ENCODE results near the gene HYPK. TPM values are rescaled to one million over a fixed set of nuclear protein-coding genes. Genes with fewer than 3 reads are reported as not detected.

The HYPK gene
- total RNA-seq, 1 donor from 2014 or later = 23.6 TPM

GRCh38 chr15:43777267-43777914, 23.0 kb upstream of the HYPK start:
- Mint-ChIP-seq H3K4me3 (ENCODE audit: low read depth) (peak overlapping the region; percentile 83), H3K4me1 (ENCODE audit: low read depth) (peaks cover 7% of the 10 kb centered on the region), H3K9me3 (no peaks in the 10 kb centered on the region), H3K27me3 (ENCODE audit: low read depth) (peaks cover 12% of the 10 kb centered on the region), H3K27ac (peak overlapping the region; percentile 83), H3K36me3 (ENCODE audit: low read depth) (peaks cover 12% of the 10 kb centered on the region)
- intact Hi-C loops (cut with micrococcal nuclease) = loop anchor here (1.0 to 2.0 kb wide), 3 partner anchors 15 to 47 kb away; partner anchors contain the start of genes MFAP1 and SERF2
- peak; percentile 79 for DNase-seq (ENCODE audit: low spot score)

DNA sequence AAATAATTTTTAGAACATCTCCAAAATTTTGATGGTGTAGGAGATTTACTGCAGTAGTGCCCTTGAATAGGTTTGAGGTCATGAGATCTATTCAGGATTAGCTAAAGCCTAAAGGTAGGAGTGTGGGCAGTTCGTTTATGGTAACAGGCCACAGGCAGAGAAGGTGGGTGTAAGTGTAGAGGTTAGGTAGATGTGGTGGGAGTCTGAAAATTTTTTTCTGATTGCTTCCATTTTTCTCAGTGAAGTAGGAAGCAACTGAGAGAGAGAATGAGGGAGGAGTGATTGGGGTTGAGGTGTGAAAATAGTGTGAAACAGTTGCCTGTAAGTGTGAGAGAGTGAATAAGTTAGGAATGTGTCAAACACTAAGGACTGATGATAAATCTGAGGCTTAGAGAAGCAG, 21.4 kb upstream of the HYPK start:
- DNase-seq (ENCODE audit: low spot score) = no peak
- intact Hi-C loops (cut with micrococcal nuclease) = no loop called here
- H3K36me3 Mint-ChIP-seq (ENCODE audit: low read depth) = no peaks in the 10 kb centered on the region
- no peak overlapping the region for H3K4me3 Mint-ChIP-seq (ENCODE audit: low read depth)
- no peaks in the 10 kb centered on the region for H3K9me3 Mint-ChIP-seq
- H3K27ac Mint-ChIP-seq = no peak overlapping the region
- H3K27me3 Mint-ChIP-seq (ENCODE audit: low read depth) = peaks cover 12% of the 10 kb centered on the region
- peaks cover 7% of the 10 kb centered on the region for H3K4me1 Mint-ChIP-seq (ENCODE audit: low read depth)

GRCh38 chr15:43789409-43789808, 11.0 kb upstream of the HYPK start:
- no peak for DNase-seq (ENCODE audit: low spot score)
- intact Hi-C loops (cut with micrococcal nuclease) = no loop called here
- Mint-ChIP-seq H3K4me3 (ENCODE audit: low read depth) (no peak overlapping the region), H3K27me3 (ENCODE audit: low read depth) (no peaks in the 10 kb centered on the region), H3K9me3 (no peaks in the 10 kb centered on the region), H3K27ac (no peak overlapping the region), H3K4me1 (ENCODE audit: low read depth) (peaks cover 16% of the 10 kb centered on the region), H3K36me3 (ENCODE audit: low read depth) (peaks cover 22% of the 10 kb centered on the region)

DNA sequence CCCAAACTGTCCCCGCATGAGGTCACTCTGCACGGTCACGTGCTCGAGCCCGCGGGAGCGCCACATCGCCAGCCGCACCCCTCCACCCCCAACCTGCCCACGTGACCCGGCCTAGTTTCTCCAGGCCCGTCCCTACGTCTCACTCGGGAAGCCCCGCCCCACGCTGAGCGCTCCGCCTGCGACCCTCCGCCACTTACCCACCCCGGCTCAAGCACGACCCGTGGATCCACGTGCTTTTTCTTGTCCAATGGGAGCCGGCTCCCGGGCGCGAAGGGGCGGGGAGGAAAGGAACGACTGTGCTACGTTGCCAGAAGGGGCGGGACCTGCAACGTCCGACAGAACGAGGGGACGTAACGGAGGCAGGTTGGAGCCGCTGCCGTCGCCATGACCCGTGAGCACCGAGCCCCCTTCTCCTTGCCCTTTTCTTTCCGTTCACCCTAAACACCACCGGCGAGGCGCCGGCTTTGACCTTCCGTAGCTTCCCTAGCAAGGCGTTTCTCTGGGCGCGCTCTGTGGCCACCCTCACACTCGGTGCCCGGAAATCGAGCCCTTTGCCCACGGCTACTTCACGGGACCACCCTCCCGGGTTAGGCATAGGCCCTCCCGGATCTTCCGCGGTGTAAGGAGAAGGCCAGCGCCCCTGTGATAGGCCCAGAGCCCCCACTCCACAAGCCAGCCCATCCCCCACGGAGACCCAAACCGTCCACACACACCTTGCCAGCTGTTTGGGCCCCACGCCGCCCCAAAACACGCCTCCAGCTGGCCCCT, 8.2 kb upstream of the HYPK start, which contains the start of gene SERF2:
Gene SERF2 (plus strand): TSS at position 328 of the 768 bp plus-strand sequence. CDS start 57 bp downstream, at position 385.
- Mint-ChIP-seq H3K9me3 (no peaks in the 10 kb centered on the region), H3K36me3 (ENCODE audit: low read depth) (peaks cover 49% of the 10 kb centered on the region), H3K27ac (peak within 1 kb of the TSS; percentile 97), H3K4me1 (ENCODE audit: low read depth) (peaks cover 25% of the 10 kb centered on the region), H3K4me3 (ENCODE audit: low read depth) (peak within 1 kb of the TSS; percentile 97), H3K27me3 (ENCODE audit: low read depth) (no peaks in the 10 kb centered on the region)
- intact Hi-C loops (cut with micrococcal nuclease) = loop anchor here (1.0 to 2.0 kb wide), 4 partner anchors 8 to 43 kb away; partner anchors contain the start of genes ELL3, HYPK, MFAP1 and SERINC4
- DNase-seq (ENCODE audit: low spot score) = peak; percentile 99

DNA sequence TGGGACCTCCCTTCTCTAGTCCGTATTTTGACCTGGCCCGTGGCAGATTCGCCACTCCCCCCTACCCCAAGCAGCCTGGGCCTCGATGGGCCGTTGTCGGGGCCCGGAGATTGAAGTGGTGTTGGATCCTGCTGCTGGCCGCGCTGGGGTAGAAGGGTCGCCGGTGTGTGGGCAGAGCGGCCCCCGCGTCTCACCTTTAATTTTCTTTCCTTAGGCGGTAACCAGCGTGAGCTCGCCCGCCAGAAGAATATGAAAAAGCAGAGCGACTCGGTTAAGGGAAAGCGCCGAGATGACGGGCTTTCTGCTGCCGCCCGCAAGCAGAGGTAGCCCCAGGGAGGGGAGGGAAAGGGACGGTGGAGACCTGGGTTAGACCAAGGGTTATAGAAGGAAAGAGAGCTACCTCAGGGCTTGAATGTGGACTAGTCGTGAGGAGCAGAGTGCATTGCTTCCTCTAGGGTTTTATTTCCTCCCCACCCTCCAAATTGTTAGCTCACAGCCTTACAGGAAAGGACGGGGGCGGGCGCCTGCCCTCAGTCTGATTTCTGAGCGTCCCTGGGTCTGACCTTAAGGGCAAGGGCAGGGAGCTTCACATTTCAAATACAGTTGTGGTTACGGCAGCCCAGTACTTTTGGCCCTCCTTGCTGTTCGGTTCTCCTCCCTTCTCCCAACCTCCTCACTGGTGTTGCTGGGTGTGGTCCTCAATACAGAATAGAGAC, 7.5 kb upstream of the HYPK start:
- Mint-ChIP-seq H3K9me3 (no peaks in the 10 kb centered on the region), H3K36me3 (ENCODE audit: low read depth) (peaks cover 53% of the 10 kb centered on the region), H3K27ac (peak overlapping the region; percentile 97), H3K4me3 (ENCODE audit: low read depth) (peak overlapping the region; percentile 97), H3K27me3 (ENCODE audit: low read depth) (no peaks in the 10 kb centered on the region), H3K4me1 (ENCODE audit: low read depth) (peaks cover 25% of the 10 kb centered on the region)
- intact Hi-C loops (cut with micrococcal nuclease) = loop anchor here (1.0 to 2.0 kb wide), 4 partner anchors 7 to 44 kb away; partner anchors contain the start of genes ELL3, HYPK, MFAP1 and SERINC4
- peak; percentile 24 for DNase-seq (ENCODE audit: low spot score)

- intact Hi-C loops (cut with micrococcal nuclease) = loop anchor here (2.0 kb wide), 2 partner anchors 17 to 45 kb away; partner anchors contain the start of gene ELL3
- Mint-ChIP-seq H3K27me3 (ENCODE audit: low read depth) (no peaks in the 10 kb centered on the region), H3K27ac (peak overlapping the region; percentile 97), H3K4me3 (ENCODE audit: low read depth) (peak overlapping the region; percentile 97), H3K36me3 (ENCODE audit: low read depth) (peaks cover 59% of the 10 kb centered on the region), H3K9me3 (no peaks in the 10 kb centered on the region), H3K4me1 (ENCODE audit: low read depth) (peaks cover 28% of the 10 kb centered on the region)
- no peak for DNase-seq (ENCODE audit: low spot score)
Measured at GRCh38 chr15:43793647-43794046, 6.8 kb upstream of the HYPK start.

- DNase-seq (ENCODE audit: low spot score) = no peak
- Mint-ChIP-seq H3K27me3 (ENCODE audit: low read depth) (no peaks in the 10 kb centered on the region), H3K27ac (peak overlapping the region; percentile 55), H3K9me3 (no peaks in the 10 kb centered on the region), H3K4me1 (ENCODE audit: low read depth) (peaks cover 32% of the 10 kb centered on the region), H3K36me3 (ENCODE audit: low read depth) (peaks cover 67% of the 10 kb centered on the region), H3K4me3 (ENCODE audit: low read depth) (peak overlapping the region; percentile 97)
- intact Hi-C loops (cut with micrococcal nuclease) = no loop called here
Measured at GRCh38 chr15:43794269-43795037, 5.9 kb upstream of the HYPK start.

GRCh38 chr15:43795197-43795596, 5.2 kb upstream of the HYPK start:
- Mint-ChIP-seq H3K27me3 (ENCODE audit: low read depth) (no peaks in the 10 kb centered on the region), H3K36me3 (ENCODE audit: low read depth) (peaks cover 75% of the 10 kb centered on the region), H3K9me3 (no peaks in the 10 kb centered on the region), H3K4me1 (ENCODE audit: low read depth) (peaks cover 39% of the 10 kb centered on the region), H3K27ac (no peak overlapping the region), H3K4me3 (ENCODE audit: low read depth) (no peak overlapping the region)
- intact Hi-C loops (cut with micrococcal nuclease) = no loop called here
- DNase-seq (ENCODE audit: low spot score) = no peak

- Mint-ChIP-seq H3K4me1 (ENCODE audit: low read depth) (peaks cover 41% of the 10 kb centered on the region), H3K27me3 (ENCODE audit: low read depth) (no peaks in the 10 kb centered on the region), H3K36me3 (ENCODE audit: low read depth) (peaks cover 83% of the 10 kb centered on the region), H3K9me3 (no peaks in the 10 kb centered on the region), H3K4me3 (ENCODE audit: low read depth) (no peak overlapping the region), H3K27ac (peak overlapping the region; percentile 5)
- intact Hi-C loops (cut with micrococcal nuclease) = no loop called here
- no peak for DNase-seq (ENCODE audit: low spot score)
Measured at GRCh38 chr15:43795997-43796396, 4.4 kb upstream of the HYPK start.

DNA sequence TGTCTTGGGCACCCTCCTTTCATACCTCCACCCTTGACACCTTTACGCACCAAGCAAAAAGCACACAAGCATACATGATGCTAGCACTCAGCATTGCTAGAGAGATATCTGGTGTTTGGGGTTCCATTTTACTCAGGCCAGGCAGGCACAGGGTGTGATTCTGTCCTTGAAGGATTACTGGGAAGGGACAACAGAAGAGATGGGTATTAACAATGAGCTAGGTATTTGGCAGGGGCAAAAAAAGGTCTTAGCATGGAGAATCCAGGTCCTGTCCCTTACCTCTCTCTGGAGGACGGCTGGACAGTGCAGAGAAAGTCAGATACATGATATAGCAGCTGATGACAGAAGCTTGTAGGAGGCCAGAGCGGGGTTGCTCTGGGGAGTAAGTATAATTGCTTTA, 3.8 kb upstream of the HYPK start:
- DNase-seq (ENCODE audit: low spot score) = no peak
- H3K4me3 Mint-ChIP-seq (ENCODE audit: low read depth) = no peak overlapping the region
- peaks cover 44% of the 10 kb centered on the region for H3K4me1 Mint-ChIP-seq (ENCODE audit: low read depth)
- H3K27ac Mint-ChIP-seq = peak overlapping the region; percentile 5
- no peaks in the 10 kb centered on the region for H3K9me3 Mint-ChIP-seq
- intact Hi-C loops (cut with micrococcal nuclease) = no loop called here
- H3K27me3 Mint-ChIP-seq (ENCODE audit: low read depth) = no peaks in the 10 kb centered on the region
- H3K36me3 Mint-ChIP-seq (ENCODE audit: low read depth) = peaks cover 88% of the 10 kb centered on the region

DNA sequence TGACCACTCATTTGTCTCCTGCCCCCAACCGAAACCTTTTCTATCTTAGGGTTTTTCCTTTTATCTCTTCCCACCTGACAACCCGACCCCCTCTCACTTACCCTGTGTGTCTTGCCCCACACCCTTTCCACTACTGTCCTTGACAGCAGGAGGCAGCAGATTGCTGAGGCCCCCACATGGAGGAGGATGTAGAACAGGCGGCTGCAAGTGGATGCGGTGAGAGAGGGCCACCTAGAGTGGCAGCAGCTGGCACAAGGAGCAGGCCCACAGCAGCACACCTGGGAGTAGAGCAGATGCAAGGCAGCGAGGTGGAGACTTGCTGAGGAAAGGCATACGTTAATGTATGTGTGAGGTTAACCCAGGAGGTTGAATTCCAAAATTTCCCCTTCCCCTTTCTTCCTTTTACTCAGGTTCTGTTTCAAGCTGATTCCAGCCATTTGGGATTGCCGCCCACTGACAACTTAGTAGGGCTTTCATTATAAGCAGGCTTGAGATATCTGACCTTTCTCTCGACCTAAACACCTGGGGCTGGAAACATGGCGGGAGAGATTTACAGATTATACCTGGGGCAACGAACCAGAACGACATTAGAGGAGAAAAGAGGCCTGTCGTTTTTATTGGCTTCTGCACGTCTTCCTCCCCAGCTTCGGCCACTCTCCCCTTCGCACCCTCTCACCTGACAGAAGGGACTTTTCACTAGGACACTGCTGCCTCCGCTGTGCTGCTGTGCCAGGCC, 1.0 kb upstream of the HYPK start:
- H3K9me3 Mint-ChIP-seq = no peaks in the 10 kb centered on the region
- H3K27me3 Mint-ChIP-seq (ENCODE audit: low read depth) = no peaks in the 10 kb centered on the region
- H3K4me1 Mint-ChIP-seq (ENCODE audit: low read depth) = peaks cover 34% of the 10 kb centered on the region
- intact Hi-C loops (cut with micrococcal nuclease) = no loop called here
- peak overlapping the region; percentile 30 for H3K4me3 Mint-ChIP-seq (ENCODE audit: low read depth)
- no peak for DNase-seq (ENCODE audit: low spot score)
- peaks cover 80% of the 10 kb centered on the region for H3K36me3 Mint-ChIP-seq (ENCODE audit: low read depth)
- H3K27ac Mint-ChIP-seq = peak overlapping the region; percentile 38
